ENCODE measurements around the gene ZBTB46. TPM values are rescaled to one million over a fixed set of nuclear protein-coding genes. Genes with fewer than 3 reads are reported as not detected.

ZBTB46 gene
- total and polyA plus RNA-seq, 2 donors: 3.7 to 5.8 TPM

- Histone ChIP-seq H3K27ac (ENCODE audit: low read depth in 1 of 2, low read length in 1 of 2) (peak within 1 kb of the TSS; percentile 77 to 93), H3K9me3 (ENCODE audit: control insufficient read depth in 2 of 2, insufficient read depth in 1 of 2, low read length in 1 of 2) (peaks cover 0 to 3% of the 10 kb centered on the region in 2 donors), H3K27me3 (ENCODE audit: control insufficient read depth in 2 of 2, insufficient read depth in 1 of 2, low read length in 1 of 2) (no peaks in the 10 kb centered on the region), H3K36me3 (ENCODE audit: control insufficient read depth in 2 of 2, insufficient read depth in 2 of 2, low read length in 1 of 2) (peaks cover 24 to 33% of the 10 kb centered on the region in 2 donors), H3K4me3 (ENCODE audit: low read length in 2 of 2) (peak within 1 kb of the TSS; percentile 81 to 93), H3K4me1 (ENCODE audit: control insufficient read depth in 2 of 2, insufficient read depth in 2 of 2, low read length in 2 of 2) (peaks cover 0 to 18% of the 10 kb centered on the region in 2 donors)
- under 1% methylated on average over 68 of the region's 68 CpGs for WGBS
- DNase-seq (ENCODE audit: low read depth in 6 of 9, low spot score in 9 of 9): peak; percentile 91 to 98 (median 94)
These were observed 34.0 kb upstream of the ZBTB46 start, which contains the start of gene TPD52L2 for GRCh38 chr20:63864978-63865640. TPD52L2 (plus strand) TSS chr20:63865270; CDS start chr20:63865366, 96 bp downstream.

- H3K4me1 ChIP-seq (ENCODE audit: control insufficient read depth in 2 of 2, insufficient read depth in 2 of 2, low read length in 2 of 2): peaks cover 0 to 18% of the 10 kb centered on the region in 2 donors
These were observed 33.5 kb upstream of the ZBTB46 start for GRCh38 chr20:63864545-63864977.

DNA sequence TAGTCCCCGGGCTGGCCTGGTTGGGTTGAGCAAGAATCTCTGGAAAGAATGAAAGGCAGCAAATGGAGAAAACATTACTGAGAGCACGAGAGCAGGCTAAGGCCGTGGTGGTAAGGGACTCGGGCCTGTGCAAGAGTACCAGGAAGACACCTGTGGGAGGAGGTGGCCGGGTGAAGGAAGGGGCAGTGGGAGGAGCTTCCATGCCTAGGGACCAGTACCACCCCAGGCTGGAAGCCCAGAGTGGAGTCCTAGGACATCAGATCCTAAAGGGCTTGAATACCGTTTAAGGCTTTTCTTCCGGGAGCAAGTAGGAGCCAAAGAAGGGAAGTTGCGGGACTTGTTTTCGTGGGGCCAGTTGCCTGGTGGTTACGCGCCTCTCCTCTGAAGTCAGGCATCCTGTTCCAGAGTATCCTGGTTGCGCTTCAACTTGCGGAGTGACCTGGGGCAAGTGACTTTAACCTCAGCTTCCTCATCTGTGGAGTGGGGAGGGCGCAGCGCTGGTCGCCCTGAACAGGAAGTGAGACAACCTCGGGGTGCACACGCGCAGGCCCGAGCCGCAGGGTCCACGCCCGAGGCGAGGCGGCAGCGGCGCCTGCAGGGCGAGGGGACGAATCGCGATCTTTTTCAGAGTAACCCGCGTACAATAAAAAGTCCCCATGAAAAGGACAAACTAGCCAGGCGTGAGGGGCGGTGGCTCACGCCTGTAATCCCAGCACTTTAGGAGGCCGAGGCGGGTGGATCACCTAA, 32.9 kb upstream of the ZBTB46 start:
- Histone ChIP-seq H3K36me3 (ENCODE audit: control insufficient read depth in 2 of 2, insufficient read depth in 2 of 2, low read length in 1 of 2) (peaks cover 14 to 22% of the 10 kb centered on the region in 2 donors), H3K27me3 (ENCODE audit: control insufficient read depth in 2 of 2, insufficient read depth in 1 of 2, low read length in 1 of 2) (no peaks in the 10 kb centered on the region), H3K4me1 (ENCODE audit: control insufficient read depth in 2 of 2, insufficient read depth in 2 of 2, low read length in 2 of 2) (peaks cover 0 to 24% of the 10 kb centered on the region in 2 donors), H3K27ac (ENCODE audit: low read depth in 1 of 2, low read length in 1 of 2) (peak overlapping the region; percentile 77 to 92), H3K9me3 (ENCODE audit: control insufficient read depth in 2 of 2, insufficient read depth in 1 of 2, low read length in 1 of 2) (peaks cover 0 to 3% of the 10 kb centered on the region in 2 donors), H3K4me3 (ENCODE audit: low read length in 2 of 2) (peak overlapping the region; percentile 81 to 93)
- peak; percentile 41 to 86 (median 61) for DNase-seq (ENCODE audit: low read depth in 6 of 9, low spot score in 9 of 9)
- WGBS: 3% methylated on average over 38 of the region's 38 CpGs

More at GRCh38 chr20:63864545-63864977, 33.5 kb upstream of the ZBTB46 start:
- Histone ChIP-seq H3K27me3 (ENCODE audit: control insufficient read depth in 2 of 2, insufficient read depth in 1 of 2, low read length in 1 of 2) (no peaks in the 10 kb centered on the region), H3K4me3 (ENCODE audit: low read length in 2 of 2) (peak overlapping the region; percentile 81 to 93), H3K9me3 (ENCODE audit: control insufficient read depth in 2 of 2, insufficient read depth in 1 of 2, low read length in 1 of 2) (peaks cover 0 to 3% of the 10 kb centered on the region in 2 donors), H3K36me3 (ENCODE audit: control insufficient read depth in 2 of 2, insufficient read depth in 2 of 2, low read length in 1 of 2) (peaks cover 19 to 28% of the 10 kb centered on the region in 2 donors), H3K27ac (ENCODE audit: low read depth in 1 of 2, low read length in 1 of 2) (peak overlapping the region; percentile 77 to 92)
- WGBS: under 1% methylated on average over 25 of the region's 25 CpGs
- DNase-seq (ENCODE audit: low read depth in 6 of 9, low spot score in 9 of 9): no peak

- peak overlapping the region; percentile 81 to 93 for H3K4me3 ChIP-seq (ENCODE audit: low read length in 2 of 2)
- peaks cover 6 to 18% of the 10 kb centered on the region in 2 donors for H3K36me3 ChIP-seq (ENCODE audit: control insufficient read depth in 2 of 2, insufficient read depth in 2 of 2, low read length in 1 of 2)
- peaks cover 0 to 6% of the 10 kb centered on the region in 2 donors for H3K27me3 ChIP-seq (ENCODE audit: control insufficient read depth in 2 of 2, insufficient read depth in 1 of 2, low read length in 1 of 2)
- peaks cover 0 to 3% of the 10 kb centered on the region in 2 donors for H3K9me3 ChIP-seq (ENCODE audit: control insufficient read depth in 2 of 2, insufficient read depth in 1 of 2, low read length in 1 of 2)
- DNase-seq (ENCODE audit: low read depth in 6 of 9, low spot score in 9 of 9): no peak
- WGBS: 94% methylated on average over 18 of the region's 18 CpGs
- H3K27ac ChIP-seq (ENCODE audit: low read depth in 1 of 2, low read length in 1 of 2): peak overlapping the region; percentile 77 to 92
- peaks cover 5 to 31% of the 10 kb centered on the region in 2 donors for H3K4me1 ChIP-seq (ENCODE audit: control insufficient read depth in 2 of 2, insufficient read depth in 2 of 2, low read length in 2 of 2)
These were observed 32.1 kb upstream of the ZBTB46 start for GRCh38 chr20:63863021-63863797.

- Histone ChIP-seq H3K36me3 (ENCODE audit: control insufficient read depth in 2 of 2, insufficient read depth in 2 of 2, low read length in 1 of 2) (peaks cover 5 to 18% of the 10 kb centered on the region in 2 donors), H3K4me1 (ENCODE audit: control insufficient read depth in 2 of 2, insufficient read depth in 2 of 2, low read length in 2 of 2) (peaks cover 7 to 36% of the 10 kb centered on the region in 2 donors), H3K27me3 (ENCODE audit: control insufficient read depth in 2 of 2, insufficient read depth in 1 of 2, low read length in 1 of 2) (peaks cover 0 to 13% of the 10 kb centered on the region in 2 donors), H3K9me3 (ENCODE audit: control insufficient read depth in 2 of 2, insufficient read depth in 1 of 2, low read length in 1 of 2) (peaks cover 0 to 3% of the 10 kb centered on the region in 2 donors), H3K27ac (ENCODE audit: low read depth in 1 of 2, low read length in 1 of 2) (no peak overlapping the region), H3K4me3 (ENCODE audit: low read length in 2 of 2) (no peak overlapping the region)
- DNase-seq (ENCODE audit: low read depth in 6 of 9, low spot score in 9 of 9): no peak
- WGBS: 98% methylated on average over 95 of the region's 95 CpGs
These were observed 31.2 kb upstream of the ZBTB46 start for GRCh38 chr20:63861981-63862901.

DNA sequence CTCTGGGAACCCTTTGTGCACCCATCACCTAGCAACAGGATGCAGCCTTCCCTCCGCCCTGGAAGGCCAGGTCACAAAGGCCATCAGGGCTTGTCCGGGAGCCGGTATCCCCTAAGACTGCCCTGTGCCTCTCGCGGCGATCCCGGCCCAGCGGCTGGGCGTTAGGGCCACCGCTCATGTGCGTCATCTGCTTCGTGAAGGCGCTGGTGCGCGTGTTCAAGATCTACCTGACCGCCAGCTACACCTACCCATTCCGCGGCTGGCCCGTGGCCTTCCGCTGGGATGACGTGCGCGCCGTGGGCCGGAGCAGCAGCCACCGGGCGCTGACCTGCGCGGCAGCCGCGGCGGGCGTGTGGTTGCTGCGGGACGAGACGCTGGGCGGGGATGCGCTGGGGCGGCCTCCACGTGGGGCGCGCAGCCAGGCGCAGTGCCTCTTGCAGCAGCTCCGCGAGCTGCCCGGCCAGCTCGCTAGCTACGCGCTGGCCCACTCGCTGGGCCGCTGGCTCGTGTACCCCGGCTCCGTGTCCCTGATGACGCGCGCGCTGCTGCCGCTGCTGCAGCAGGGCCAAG, 30.4 kb upstream of the ZBTB46 start, which contains the start of gene ABHD16B:
ABHD16B (plus strand) TSS at position 134 of the 570 bp plus-strand sequence; CDS start at position 177, 43 bp downstream.
- no peak within 1 kb of the TSS for H3K27ac ChIP-seq (ENCODE audit: low read depth in 1 of 2, low read length in 1 of 2)
- WGBS: 97% methylated on average over 59 of the region's 59 CpGs
- peaks cover 7 to 36% of the 10 kb centered on the region in 2 donors for H3K4me1 ChIP-seq (ENCODE audit: control insufficient read depth in 2 of 2, insufficient read depth in 2 of 2, low read length in 2 of 2)
- peaks cover 5 to 18% of the 10 kb centered on the region in 2 donors for H3K36me3 ChIP-seq (ENCODE audit: control insufficient read depth in 2 of 2, insufficient read depth in 2 of 2, low read length in 1 of 2)
- peaks cover 0 to 16% of the 10 kb centered on the region in 2 donors for H3K27me3 ChIP-seq (ENCODE audit: control insufficient read depth in 2 of 2, insufficient read depth in 1 of 2, low read length in 1 of 2)
- DNase-seq (ENCODE audit: low read depth in 6 of 9, low spot score in 9 of 9): no peak
- peaks cover 0 to 3% of the 10 kb centered on the region in 2 donors for H3K9me3 ChIP-seq (ENCODE audit: control insufficient read depth in 2 of 2, insufficient read depth in 1 of 2, low read length in 1 of 2)
- no peak within 1 kb of the TSS for H3K4me3 ChIP-seq (ENCODE audit: low read length in 2 of 2)

GRCh38 chr20:63860325-63861051, 29.4 kb upstream of the ZBTB46 start:
- peaks cover 3% of the 10 kb centered on the region in 2 donors for H3K9me3 ChIP-seq (ENCODE audit: control insufficient read depth in 2 of 2, insufficient read depth in 1 of 2, low read length in 1 of 2)
- 82% methylated on average over 17 of the region's 17 CpGs for WGBS
- peaks cover 0 to 26% of the 10 kb centered on the region in 2 donors for H3K27me3 ChIP-seq (ENCODE audit: control insufficient read depth in 2 of 2, insufficient read depth in 1 of 2, low read length in 1 of 2)
- peaks cover 5 to 18% of the 10 kb centered on the region in 2 donors for H3K36me3 ChIP-seq (ENCODE audit: control insufficient read depth in 2 of 2, insufficient read depth in 2 of 2, low read length in 1 of 2)
- H3K4me1 ChIP-seq (ENCODE audit: control insufficient read depth in 2 of 2, insufficient read depth in 2 of 2, low read length in 2 of 2): peaks cover 7 to 29% of the 10 kb centered on the region in 2 donors
- no peak overlapping the region for H3K27ac ChIP-seq (ENCODE audit: low read depth in 1 of 2, low read length in 1 of 2)
- no peak for DNase-seq (ENCODE audit: low read depth in 6 of 9, low spot score in 9 of 9)
- no peak overlapping the region for H3K4me3 ChIP-seq (ENCODE audit: low read length in 2 of 2)
